ENCODE measurements around the gene FERMT3.

- no peak for TF ChIP-seq POLR2A (IDR thresholded peaks at IDR 0.05; ENCODE audit: control extremely low read depth in 1 of 2, low read depth in 2 of 2, low read length in 2 of 2)
- TF ChIP-seq CTCF (IDR thresholded peaks at IDR 0.05; ENCODE audit: control extremely low read depth in 1 of 3, insufficient read depth in 1 of 3, low read depth in 1 of 3, low read length in 3 of 3): no peak
- TF ChIP-seq EZH2 (IDR thresholded peaks at IDR 0.05; ENCODE audit: low read depth, low read length, severe bottlenecking): no peak
- TF ChIP-seq SP1 (IDR thresholded peaks at IDR 0.05; ENCODE audit: low read depth, low read length): no peak
- TF ChIP-seq EP300 (IDR thresholded peaks at IDR 0.05; ENCODE audit: borderline replicate concordance in 1 of 2, low read depth in 2 of 2, low read length in 2 of 2): no peak
- TF ChIP-seq CREB1 (IDR thresholded peaks at IDR 0.05): no peak
- TF ChIP-seq CBX5 (IDR thresholded peaks at IDR 0.05; ENCODE audit: low read depth, low read length): no peak
- TF ChIP-seq SIN3A (conservative IDR thresholded peaks at IDR 0.05 in 1 of 2, IDR thresholded peaks at IDR 0.05 in 1 of 2; ENCODE audit: low read depth in 1 of 2, low read length in 2 of 2): no peak
- TF ChIP-seq YY1 (IDR thresholded peaks at IDR 0.05; ENCODE audit: low read depth, low read length): no peak
- TF ChIP-seq FOSL1 (IDR thresholded peaks at IDR 0.05; ENCODE audit: insufficient read depth, low read depth, low read length): no peak
- no peak for TF ChIP-seq MAX (IDR thresholded peaks at IDR 0.05)
- no peak for TF ChIP-seq RAD21 (IDR thresholded peaks at IDR 0.05 in 1 of 2, conservative IDR thresholded peaks at IDR 0.05 in 1 of 2; ENCODE audit: low read depth in 2 of 2, low read length in 2 of 2)
- no peak for TF ChIP-seq PHF8 (conservative IDR thresholded peaks at IDR 0.05; ENCODE audit: low read depth, low read length)
- TF ChIP-seq KDM1A (IDR thresholded peaks at IDR 0.05; ENCODE audit: borderline replicate concordance, low read length): no peak
These were observed 29.8 kb upstream of the FERMT3 start for GRCh38 chr11:64176751-64177150.

Measured in H1 (cell line).